HL-60 (cell line): ENCODE measurements around the gene REXO1.

Experiments
- DNase-seq, 2 experiments: peaks; one replicate each; pipeline ENCODE4 v3.0.0-alpha.2; 2010 to 2020; ENCODE audit warnings: low read depth in 1 of 2, low spot score in 1 of 2
- H3K27ac ChIP-seq: fragments of 250-450 bp; sonication (Bioruptor Pico); replicated peaks from 2 replicates; pipeline ENCODE4 v1.5.1; 2020; ENCODE audit warnings: mild to moderate bottlenecking, moderate library complexity
- H3K27me3 ChIP-seq: fragments of 250-450 bp; sonication (Bioruptor Pico); 2 replicates; pipeline ENCODE4 v1.5.1; 2021; ENCODE audit warnings: mild to moderate bottlenecking, moderate library complexity; ENCODE audit not compliant: insufficient read depth, poor library complexity, severe bottlenecking
- H3K4me3 ChIP-seq: replicated peaks from 2 replicates; pipeline ENCODE4 v1.5.1; 2011; ENCODE audit warnings: mild to moderate bottlenecking, control low read depth, low read length; ENCODE audit not compliant: insufficient read depth
- GABPA ChIP-seq: IDR thresholded peaks from 2 replicates; pipeline ENCODE4 v1.6.1; 2012; ENCODE audit warnings: low read depth
- POLR2AphosphoS5 ChIP-seq: IDR thresholded peaks from 2 replicates; pipeline ENCODE4 v1.6.1; 2012; ENCODE audit warnings: low read depth
- REST ChIP-seq: IDR thresholded peaks from 2 replicates; pipeline ENCODE4 v1.6.1; 2012; ENCODE audit warnings: low read depth; ENCODE audit not compliant: insufficient replicate concordance
- SPI1 ChIP-seq: IDR thresholded peaks from 2 replicates; pipeline ENCODE4 v1.6.1; 2012; ENCODE audit warnings: low read depth, mild to moderate bottlenecking, borderline replicate concordance
- TF ChIP-seq, protein P1 (sequence below): IDR thresholded peaks from one replicate; pipeline ENCODE4 v1.5.1; 2011; ENCODE audit warnings: low read length, control low read depth, inconsistent platforms; ENCODE audit not compliant: insufficient read depth

The REXO1 gene

DNA sequence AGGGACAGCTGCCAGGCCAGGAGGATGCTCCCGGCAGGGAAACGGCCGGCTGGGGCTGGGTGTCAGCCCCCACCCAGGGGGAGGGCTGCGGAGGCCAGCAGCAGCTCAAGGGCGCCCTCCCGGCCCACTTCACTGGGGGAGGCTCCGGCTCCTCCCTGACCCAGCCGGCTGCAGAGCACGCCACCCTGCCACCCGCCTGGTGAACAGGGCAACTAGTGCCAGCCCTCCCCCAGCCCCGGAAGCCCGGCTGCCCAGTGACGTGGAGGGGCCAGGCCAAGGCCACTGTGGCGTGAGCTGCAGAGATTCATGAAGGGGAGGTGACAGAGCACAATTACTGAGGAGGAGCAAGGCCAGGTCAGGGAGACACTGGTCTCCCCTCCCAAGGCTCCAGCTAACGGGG lies 14.7 kb downstream of the REXO1 start:
- DNase-seq, result no peak
- Histone ChIP-seq H3K27me3 (no peaks in the 10 kb centered on the region), H3K4me3 (no peak overlapping the region), H3K27ac (no peak overlapping the region)
- TF ChIP-seq, protein P1, sequence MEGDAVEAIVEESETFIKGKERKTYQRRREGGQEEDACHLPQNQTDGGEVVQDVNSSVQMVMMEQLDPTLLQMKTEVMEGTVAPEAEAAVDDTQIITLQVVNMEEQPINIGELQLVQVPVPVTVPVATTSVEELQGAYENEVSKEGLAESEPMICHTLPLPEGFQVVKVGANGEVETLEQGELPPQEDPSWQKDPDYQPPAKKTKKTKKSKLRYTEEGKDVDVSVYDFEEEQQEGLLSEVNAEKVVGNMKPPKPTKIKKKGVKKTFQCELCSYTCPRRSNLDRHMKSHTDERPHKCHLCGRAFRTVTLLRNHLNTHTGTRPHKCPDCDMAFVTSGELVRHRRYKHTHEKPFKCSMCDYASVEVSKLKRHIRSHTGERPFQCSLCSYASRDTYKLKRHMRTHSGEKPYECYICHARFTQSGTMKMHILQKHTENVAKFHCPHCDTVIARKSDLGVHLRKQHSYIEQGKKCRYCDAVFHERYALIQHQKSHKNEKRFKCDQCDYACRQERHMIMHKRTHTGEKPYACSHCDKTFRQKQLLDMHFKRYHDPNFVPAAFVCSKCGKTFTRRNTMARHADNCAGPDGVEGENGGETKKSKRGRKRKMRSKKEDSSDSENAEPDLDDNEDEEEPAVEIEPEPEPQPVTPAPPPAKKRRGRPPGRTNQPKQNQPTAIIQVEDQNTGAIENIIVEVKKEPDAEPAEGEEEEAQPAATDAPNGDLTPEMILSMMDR, result no peak
- no peak for TF ChIP-seq POLR2AphosphoS5
- TF ChIP-seq GABPA, result no peak
- no peak for TF ChIP-seq REST
- no peak for TF ChIP-seq SPI1

DNA sequence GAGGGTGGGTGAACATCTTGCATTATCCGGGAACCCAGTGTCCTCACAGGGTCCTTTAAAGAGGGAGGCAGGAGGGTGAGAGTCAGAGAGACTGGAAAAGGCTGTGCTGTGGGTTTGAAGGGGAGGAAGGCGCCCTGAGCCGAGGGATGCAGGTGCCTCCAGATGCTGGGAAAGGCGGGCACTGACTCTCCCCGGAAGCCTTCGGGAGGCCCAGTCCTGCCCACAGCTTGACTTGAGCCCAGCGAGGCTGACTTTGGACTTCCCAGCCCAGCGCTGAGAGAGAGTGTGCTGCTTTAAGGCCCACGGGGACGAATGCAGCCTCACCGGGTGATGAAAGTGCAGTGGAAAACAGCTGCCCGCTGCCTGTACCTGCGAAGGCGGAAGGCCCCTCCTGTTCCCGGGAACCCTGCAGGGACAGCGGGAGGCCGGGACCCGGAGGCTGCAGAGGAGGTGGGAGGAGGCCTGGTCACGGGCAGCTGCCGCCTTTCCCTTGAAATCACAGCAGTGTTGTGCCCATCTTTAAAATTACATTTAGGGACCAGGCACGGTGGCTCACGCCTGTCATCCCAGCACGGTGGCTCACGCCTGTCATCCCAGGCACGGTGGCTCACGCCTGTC lies 16.1 kb downstream of the REXO1 start:
- DNase-seq, result no peak
- no peak overlapping the region for H3K4me3 ChIP-seq
- no peak overlapping the region for H3K27ac ChIP-seq
- H3K27me3 ChIP-seq, result no peaks in the 10 kb centered on the region
- TF ChIP-seq REST (no peak), SPI1 (no peak), POLR2AphosphoS5 (no peak), GABPA (no peak)
- TF ChIP-seq, protein P1, result no peak

DNA sequence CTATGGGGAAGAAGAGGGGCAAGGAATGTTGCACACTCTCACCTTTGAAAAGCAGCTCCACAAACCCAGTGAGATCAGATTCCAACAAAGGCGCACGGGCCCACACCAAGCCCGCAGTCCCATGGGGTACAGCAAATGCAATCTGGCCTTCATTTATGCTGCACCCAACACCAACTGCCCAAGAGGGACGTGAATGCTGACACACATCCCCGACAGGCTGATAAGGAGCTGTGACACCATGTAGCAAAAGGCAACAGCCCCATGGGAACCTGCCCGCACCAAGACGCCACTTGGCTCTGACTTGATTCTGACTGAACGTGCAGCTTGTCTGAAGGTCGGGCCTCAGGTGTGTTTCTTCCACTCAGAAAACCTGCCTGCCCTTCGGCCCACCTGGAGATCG lies 17.3 kb downstream of the REXO1 start:
- TF ChIP-seq, protein P1, result no peak
- TF ChIP-seq SPI1 (no peak), REST (no peak), POLR2AphosphoS5 (no peak), GABPA (no peak)
- no peaks in the 10 kb centered on the region for H3K27me3 ChIP-seq
- no peak overlapping the region for H3K27ac ChIP-seq
- DNase-seq, result no peak
- no peak overlapping the region for H3K4me3 ChIP-seq
